ENCODE measurements around the gene OR2T6.

OR2T6 gene

GRCh38 chr1:248373761-248374160 lies 1.8 kb upstream of the OR2T6 start:
- TF ChIP-seq REST (IDR thresholded peaks at IDR 0.05; ENCODE audit: low read depth) (no peak), TEAD4 (IDR thresholded peaks at IDR 0.05) (no peak), FOXM1 (IDR thresholded peaks at IDR 0.05; ENCODE audit: borderline replicate concordance, low read depth) (no peak), YY1 (IDR thresholded peaks at IDR 0.05; ENCODE audit: low read depth) (no peak), TAF1 (IDR thresholded peaks at IDR 0.05; ENCODE audit: low read depth) (no peak), NFIC (IDR thresholded peaks at IDR 0.05) (no peak), CEBPB (IDR thresholded peaks at IDR 0.05) (no peak), MAX (IDR thresholded peaks at IDR 0.05) (no peak), EP300 (IDR thresholded peaks at IDR 0.05; ENCODE audit: borderline replicate concordance) (no peak)

- no peak for TF ChIP-seq TCF12 (IDR thresholded peaks at IDR 0.05; ENCODE audit: low read depth)
- no peak for TF ChIP-seq EP300 (IDR thresholded peaks at IDR 0.05; ENCODE audit: borderline replicate concordance)
- TF ChIP-seq YY1 (IDR thresholded peaks at IDR 0.05; ENCODE audit: low read depth), result no peak
- no peak for TF ChIP-seq CEBPB (IDR thresholded peaks at IDR 0.05)
- TF ChIP-seq USF1 (IDR thresholded peaks at IDR 0.05), result no peak
- TF ChIP-seq TAF1 (IDR thresholded peaks at IDR 0.05; ENCODE audit: low read depth), result no peak
- no peak for TF ChIP-seq FOXM1 (IDR thresholded peaks at IDR 0.05; ENCODE audit: borderline replicate concordance, low read depth)
- no peak for TF ChIP-seq RAD21 (IDR thresholded peaks at IDR 0.05; ENCODE audit: low read depth)
- no peak for TF ChIP-seq CREB1 (IDR thresholded peaks at IDR 0.05; ENCODE audit: low read depth)
- no peak for TF ChIP-seq REST (IDR thresholded peaks at IDR 0.05; ENCODE audit: low read depth)
- no peak for TF ChIP-seq MAX (IDR thresholded peaks at IDR 0.05)
- TF ChIP-seq EGR1 (IDR thresholded peaks at IDR 0.05), result no peak
- no peak for TF ChIP-seq TEAD4 (IDR thresholded peaks at IDR 0.05)
- TF ChIP-seq NFIC (IDR thresholded peaks at IDR 0.05), result no peak
- TF ChIP-seq ZBTB7A (IDR thresholded peaks at IDR 0.05; ENCODE audit: low read depth), result no peak
These were observed 1.4 kb downstream of the OR2T6 start for GRCh38 chr1:248376916-248377315.

GRCh38 chr1:248380854-248381253 lies 5.3 kb downstream of the OR2T6 start:
- TF ChIP-seq ZBTB7A (IDR thresholded peaks at IDR 0.05; ENCODE audit: low read depth) (no peak), REST (IDR thresholded peaks at IDR 0.05; ENCODE audit: low read depth) (no peak), FOXM1 (IDR thresholded peaks at IDR 0.05; ENCODE audit: borderline replicate concordance, low read depth) (no peak), CEBPB (IDR thresholded peaks at IDR 0.05) (no peak), YY1 (IDR thresholded peaks at IDR 0.05; ENCODE audit: low read depth) (no peak), TEAD4 (IDR thresholded peaks at IDR 0.05) (no peak), NFIC (IDR thresholded peaks at IDR 0.05) (no peak), TAF1 (IDR thresholded peaks at IDR 0.05; ENCODE audit: low read depth) (no peak), TCF12 (IDR thresholded peaks at IDR 0.05; ENCODE audit: low read depth) (no peak), RAD21 (IDR thresholded peaks at IDR 0.05; ENCODE audit: low read depth) (no peak), MAX (IDR thresholded peaks at IDR 0.05) (no peak), EGR1 (IDR thresholded peaks at IDR 0.05) (no peak), USF1 (IDR thresholded peaks at IDR 0.05) (no peak), CREB1 (IDR thresholded peaks at IDR 0.05; ENCODE audit: low read depth) (no peak), EP300 (IDR thresholded peaks at IDR 0.05; ENCODE audit: borderline replicate concordance) (no peak)

- no peak for TF ChIP-seq CREB1 (IDR thresholded peaks at IDR 0.05; ENCODE audit: low read depth)
- TF ChIP-seq TCF12 (IDR thresholded peaks at IDR 0.05; ENCODE audit: low read depth), result no peak
- TF ChIP-seq YY1 (IDR thresholded peaks at IDR 0.05; ENCODE audit: low read depth), result no peak
- no peak for TF ChIP-seq RAD21 (IDR thresholded peaks at IDR 0.05; ENCODE audit: low read depth)
- no peak for TF ChIP-seq EGR1 (IDR thresholded peaks at IDR 0.05)
- no peak for TF ChIP-seq TEAD4 (IDR thresholded peaks at IDR 0.05)
These were observed 12.9 kb downstream of the OR2T6 start for GRCh38 chr1:248388426-248388825.

Measured in Ishikawa (cell line).